Neural cell (in vitro differentiated cells): ENCODE data around the gene SAP30BP.

ENCODE experiments used
- EZH2 ChIP-seq: fragments of 200-600, 300-800 bp; shearing (Covaris generic), sonication (generic); IDR thresholded peaks from 2 replicates; pipeline ENCODE4 v1.6.1; 2014; ENCODE audit warnings: antibody characterized with exemption, low read length, borderline replicate concordance, mild to moderate bottlenecking; ENCODE audit not compliant: insufficient read depth, poor library complexity, severe bottlenecking
- POLR2AphosphoS5 ChIP-seq: IDR thresholded peaks from 2 replicates; pipeline ENCODE4 v1.6.1; 2012
- SMC3 ChIP-seq: fragments of 450-650 bp; conservative IDR thresholded peaks from 2 replicates; pipeline ENCODE4 v1.6.1; 2014; ENCODE audit warnings: antibody characterized with exemption, mild to moderate bottlenecking, moderate library complexity; ENCODE audit not compliant: poor library complexity
- TF ChIP-seq, protein P1 (sequence below): fragments of 450-650 bp; IDR thresholded peaks from 2 replicates; pipeline ENCODE4 v1.5.1; 2014; ENCODE audit warnings: antibody characterized with exemption, mild to moderate bottlenecking, moderate library complexity; ENCODE audit not compliant: poor library complexity, severe bottlenecking

DNA sequence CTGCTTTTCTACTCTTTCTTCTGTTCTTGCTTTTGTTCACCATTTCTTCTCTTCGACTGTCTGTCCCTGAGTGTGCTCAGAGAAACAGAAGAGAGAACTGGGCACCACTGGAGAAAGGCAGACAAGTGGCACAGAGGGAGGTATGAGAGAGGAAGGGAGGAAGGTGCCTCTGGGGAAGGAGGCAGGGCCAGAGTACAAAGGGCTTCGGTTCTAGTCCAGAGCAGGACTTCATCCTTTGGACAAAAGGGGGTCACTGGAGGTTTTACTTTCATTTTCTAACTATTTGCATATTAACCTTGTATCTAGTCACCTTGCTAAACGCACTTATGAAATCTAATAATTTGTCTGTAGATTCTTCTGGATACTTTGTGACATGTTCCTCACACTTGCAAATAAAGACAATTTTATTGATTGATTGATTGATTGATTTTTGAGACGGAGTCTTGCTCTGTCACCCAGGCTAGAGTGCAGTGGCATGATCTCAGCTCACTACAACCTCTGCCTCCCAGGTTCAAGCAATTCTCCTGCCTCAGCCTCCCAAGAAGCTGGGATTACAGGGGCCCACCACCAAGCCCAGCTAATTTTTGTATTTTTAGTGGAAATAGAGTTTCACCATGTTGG is 67.6 kb downstream of the SAP30BP start:
- no peak for TF ChIP-seq POLR2AphosphoS5
- TF ChIP-seq, protein P1, sequence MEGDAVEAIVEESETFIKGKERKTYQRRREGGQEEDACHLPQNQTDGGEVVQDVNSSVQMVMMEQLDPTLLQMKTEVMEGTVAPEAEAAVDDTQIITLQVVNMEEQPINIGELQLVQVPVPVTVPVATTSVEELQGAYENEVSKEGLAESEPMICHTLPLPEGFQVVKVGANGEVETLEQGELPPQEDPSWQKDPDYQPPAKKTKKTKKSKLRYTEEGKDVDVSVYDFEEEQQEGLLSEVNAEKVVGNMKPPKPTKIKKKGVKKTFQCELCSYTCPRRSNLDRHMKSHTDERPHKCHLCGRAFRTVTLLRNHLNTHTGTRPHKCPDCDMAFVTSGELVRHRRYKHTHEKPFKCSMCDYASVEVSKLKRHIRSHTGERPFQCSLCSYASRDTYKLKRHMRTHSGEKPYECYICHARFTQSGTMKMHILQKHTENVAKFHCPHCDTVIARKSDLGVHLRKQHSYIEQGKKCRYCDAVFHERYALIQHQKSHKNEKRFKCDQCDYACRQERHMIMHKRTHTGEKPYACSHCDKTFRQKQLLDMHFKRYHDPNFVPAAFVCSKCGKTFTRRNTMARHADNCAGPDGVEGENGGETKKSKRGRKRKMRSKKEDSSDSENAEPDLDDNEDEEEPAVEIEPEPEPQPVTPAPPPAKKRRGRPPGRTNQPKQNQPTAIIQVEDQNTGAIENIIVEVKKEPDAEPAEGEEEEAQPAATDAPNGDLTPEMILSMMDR, result no peak
- TF ChIP-seq EZH2, result no peak
- no peak for TF ChIP-seq SMC3
